LNCAP (cell line): ENCODE results near the gene NCOA1.

Experiments used
- TF ChIP-seq, protein P1 (sequence below): fragments of 450-650 bp; IDR thresholded peaks from 2 replicates; pipeline ENCODE4 v1.5.1; 2017; ENCODE audit warnings: mild to moderate bottlenecking

NCOA1 gene

DNA sequence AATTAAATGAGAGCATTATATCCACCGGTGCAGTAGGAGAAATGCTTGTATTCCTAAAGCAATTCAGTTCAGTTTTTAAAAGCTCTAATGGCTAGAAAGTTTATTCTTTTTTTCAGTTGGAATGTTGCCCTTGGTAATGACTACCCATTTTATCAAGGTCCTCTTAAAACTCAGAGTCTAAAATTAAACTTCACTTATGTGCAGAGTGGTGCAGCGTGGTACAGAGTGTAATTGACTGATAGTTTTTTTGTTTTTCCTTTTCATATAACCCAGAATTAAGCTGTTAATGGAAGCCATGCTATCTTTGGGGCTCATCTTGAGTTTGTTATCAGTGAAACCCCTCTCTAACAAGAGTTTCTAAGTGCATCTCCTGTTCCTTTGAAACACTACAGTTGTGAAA, 21.4 kb downstream of the NCOA1 start:
- TF ChIP-seq, protein P1, sequence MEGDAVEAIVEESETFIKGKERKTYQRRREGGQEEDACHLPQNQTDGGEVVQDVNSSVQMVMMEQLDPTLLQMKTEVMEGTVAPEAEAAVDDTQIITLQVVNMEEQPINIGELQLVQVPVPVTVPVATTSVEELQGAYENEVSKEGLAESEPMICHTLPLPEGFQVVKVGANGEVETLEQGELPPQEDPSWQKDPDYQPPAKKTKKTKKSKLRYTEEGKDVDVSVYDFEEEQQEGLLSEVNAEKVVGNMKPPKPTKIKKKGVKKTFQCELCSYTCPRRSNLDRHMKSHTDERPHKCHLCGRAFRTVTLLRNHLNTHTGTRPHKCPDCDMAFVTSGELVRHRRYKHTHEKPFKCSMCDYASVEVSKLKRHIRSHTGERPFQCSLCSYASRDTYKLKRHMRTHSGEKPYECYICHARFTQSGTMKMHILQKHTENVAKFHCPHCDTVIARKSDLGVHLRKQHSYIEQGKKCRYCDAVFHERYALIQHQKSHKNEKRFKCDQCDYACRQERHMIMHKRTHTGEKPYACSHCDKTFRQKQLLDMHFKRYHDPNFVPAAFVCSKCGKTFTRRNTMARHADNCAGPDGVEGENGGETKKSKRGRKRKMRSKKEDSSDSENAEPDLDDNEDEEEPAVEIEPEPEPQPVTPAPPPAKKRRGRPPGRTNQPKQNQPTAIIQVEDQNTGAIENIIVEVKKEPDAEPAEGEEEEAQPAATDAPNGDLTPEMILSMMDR, result no peak

DNA sequence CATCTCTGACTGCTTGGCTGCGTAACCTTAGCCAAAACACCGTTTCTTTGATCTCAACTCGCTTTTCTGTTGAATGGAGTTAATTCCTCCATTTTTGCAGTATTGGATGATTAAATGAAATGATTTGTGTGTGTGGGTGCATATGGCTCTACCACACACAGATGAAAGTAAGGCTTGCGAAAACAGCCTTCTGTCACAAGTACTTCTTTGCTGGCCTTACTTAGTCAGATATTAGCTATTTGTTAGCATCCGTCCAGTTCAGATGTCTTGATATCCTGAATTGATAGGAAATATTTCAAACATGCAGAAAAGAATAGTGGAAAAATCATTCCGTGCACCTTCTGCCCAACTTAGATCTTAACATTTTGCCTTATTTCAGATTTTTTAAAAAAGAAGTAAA, 21.8 kb downstream of the NCOA1 start:
- TF ChIP-seq, protein P1, result no peak

DNA sequence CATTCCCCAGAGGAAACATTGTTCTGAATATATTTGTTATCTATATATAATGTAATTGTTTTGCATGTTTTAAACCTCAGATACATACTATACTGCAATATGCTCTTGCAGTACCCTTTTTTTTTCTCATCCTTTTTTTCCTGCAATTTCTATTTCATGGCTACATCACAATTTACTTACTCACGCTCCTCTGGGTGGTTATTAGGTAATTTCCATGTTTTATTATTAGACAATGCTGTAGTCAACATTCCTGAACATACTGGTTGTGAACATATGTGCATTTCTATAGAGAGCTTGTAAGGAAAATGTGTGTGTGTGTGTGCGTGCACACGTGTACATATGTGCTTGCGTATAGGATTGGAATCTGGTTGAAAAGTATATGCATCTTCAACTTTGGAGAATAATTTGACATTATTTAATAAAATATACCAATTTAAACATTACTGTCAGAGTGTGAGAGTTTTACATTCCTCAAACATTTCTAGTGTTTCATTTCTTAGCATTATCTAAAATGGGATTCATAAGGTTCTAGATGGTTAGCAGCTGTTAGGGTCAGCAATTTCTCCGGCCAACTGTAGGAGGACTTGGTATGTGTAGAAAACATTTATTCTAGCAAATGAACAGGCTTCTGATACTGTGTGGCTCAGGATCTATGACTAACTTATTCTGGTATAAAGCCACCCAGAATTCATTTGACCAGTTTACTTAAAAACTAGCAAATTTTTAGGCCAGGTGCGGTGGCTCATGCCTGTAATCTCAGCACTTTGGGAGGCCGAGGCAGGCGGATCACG, 22.4 kb downstream of the NCOA1 start:
- TF ChIP-seq, protein P1, result no peak

DNA sequence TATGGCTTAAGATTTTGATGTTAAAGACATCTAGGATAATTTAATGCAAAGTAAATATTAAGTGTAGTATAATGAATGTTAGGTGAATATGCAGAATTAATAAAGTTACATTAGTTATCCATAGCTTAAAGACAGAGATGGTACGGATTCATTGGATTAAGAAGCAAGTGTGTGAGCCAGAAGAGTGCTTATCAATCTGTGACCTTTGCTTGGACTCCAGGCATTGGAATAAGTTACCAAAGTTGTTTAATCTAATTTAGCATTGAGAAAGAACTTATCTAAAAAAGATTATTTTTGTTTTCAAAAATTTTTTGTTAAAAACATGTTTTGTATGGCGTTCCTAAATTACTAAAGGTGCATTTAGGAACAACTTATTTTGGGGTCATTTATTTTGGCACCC, 23.8 kb downstream of the NCOA1 start:
- TF ChIP-seq, protein P1, result no peak

DNA sequence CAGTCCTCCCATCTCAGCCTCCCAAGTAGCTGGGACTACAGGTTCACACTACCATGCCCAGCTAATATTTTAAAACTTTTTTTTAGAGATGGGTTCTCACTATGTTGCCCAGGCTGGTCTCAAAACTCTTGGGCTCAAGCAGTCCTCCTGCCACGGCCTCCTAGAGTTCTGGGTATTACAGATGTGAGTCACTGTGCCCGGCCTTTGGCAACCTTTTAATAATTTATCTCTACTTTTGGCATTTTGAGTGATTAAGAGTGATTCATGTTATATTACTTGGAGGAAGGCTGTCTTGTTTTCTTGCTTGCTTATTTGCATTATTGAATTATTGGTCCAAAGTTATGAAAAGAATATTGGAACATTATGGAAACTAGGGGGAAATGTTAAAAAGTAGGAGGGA, 24.3 kb downstream of the NCOA1 start:
- TF ChIP-seq, protein P1, result no peak

DNA sequence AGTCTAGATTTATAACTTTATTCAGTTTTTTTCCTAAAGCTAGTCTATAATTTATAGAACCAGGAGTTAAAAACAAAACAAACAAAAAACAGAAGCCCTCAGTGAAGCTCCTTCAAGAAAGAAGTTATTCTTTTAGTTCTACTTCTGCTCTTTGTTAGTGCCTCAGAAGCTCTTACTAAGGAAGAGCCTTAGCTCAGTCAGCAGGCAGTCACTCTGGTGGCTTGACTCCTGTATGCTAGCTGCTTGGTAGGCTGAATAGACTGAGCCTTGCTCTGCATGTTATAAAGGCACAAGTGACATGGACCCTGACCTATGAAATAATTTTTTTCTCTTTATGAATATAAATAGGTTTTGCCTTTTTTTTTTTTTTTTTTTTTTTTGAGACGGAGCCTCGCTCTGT, 24.8 kb downstream of the NCOA1 start:
- TF ChIP-seq, protein P1, result no peak

DNA sequence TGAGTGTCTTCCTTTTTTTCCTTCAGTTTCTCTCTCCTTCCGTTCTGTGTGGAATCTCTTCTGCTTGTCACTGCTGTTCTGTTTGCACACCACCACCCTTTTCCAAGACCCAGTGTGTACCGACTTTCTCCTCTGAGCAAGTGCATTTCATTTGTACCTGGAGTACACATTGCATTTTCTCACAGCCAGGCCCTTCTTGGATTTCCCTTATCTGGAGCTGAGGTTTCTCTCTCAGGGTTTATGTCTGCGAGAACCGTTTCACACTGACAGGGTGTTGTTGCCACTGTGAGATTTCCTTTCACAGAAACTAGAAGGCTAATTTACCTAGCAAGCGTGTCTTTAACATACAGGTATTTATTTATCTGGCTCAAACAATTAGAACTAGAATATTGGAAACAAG, 26.2 kb downstream of the NCOA1 start:
- TF ChIP-seq, protein P1, result no peak

DNA sequence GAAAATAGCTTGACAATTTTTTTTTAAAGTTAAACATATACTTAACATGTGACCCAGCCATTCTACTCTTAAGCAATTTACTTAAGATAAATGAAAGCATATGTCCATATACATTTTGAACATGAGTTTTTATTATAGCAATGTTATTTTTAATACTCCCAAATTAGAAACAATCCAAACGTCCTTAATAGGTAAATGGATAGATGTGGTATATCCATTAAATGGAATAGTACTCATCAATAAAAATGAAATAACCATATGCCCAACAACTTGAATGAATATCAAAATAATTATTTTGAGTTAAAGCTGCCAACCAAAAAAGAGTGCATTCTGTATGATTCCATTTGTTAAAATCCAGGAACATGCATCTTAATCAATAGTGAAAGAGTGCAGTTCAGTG, 29.1 kb downstream of the NCOA1 start:
- TF ChIP-seq, protein P1, result no peak
